ENCODE measurements around the gene CECR2.
"Not testable (repeated sequence)": the region's sequence is repeated elsewhere in the genome, so short reads cannot be mapped to it uniquely, and the experiment has no call there.

CECR2 gene

GRCh38 chr22:17513612-17514011 lies 144.4 kb downstream of the CECR2 start:
- DNase-seq (ENCODE audit: low read depth): no peak

- DNase-seq (ENCODE audit: low read depth): no peak
Observed at GRCh38 chr22:17514084-17514483, 144.8 kb downstream of the CECR2 start.

- DNase-seq (ENCODE audit: low read depth): no peak
Observed at GRCh38 chr22:17518406-17518805, 149.1 kb downstream of the CECR2 start.

- DNase-seq (ENCODE audit: low read depth): not testable (repeated sequence)
Observed at GRCh38 chr22:17521971-17522370, 152.7 kb downstream of the CECR2 start.

GRCh38 chr22:17523925-17524324 lies 154.7 kb downstream of the CECR2 start:
- no peak for DNase-seq (ENCODE audit: low read depth)

- no peak for DNase-seq (ENCODE audit: low read depth)
Observed at GRCh38 chr22:17536269-17536668, 167.0 kb downstream of the CECR2 start.

- DNase-seq (ENCODE audit: low read depth): no peak
Observed at GRCh38 chr22:17537155-17537554, 167.9 kb downstream of the CECR2 start.

GRCh38 chr22:17540481-17540880 lies 171.2 kb downstream of the CECR2 start:
- no peak for DNase-seq (ENCODE audit: low read depth)

- DNase-seq (ENCODE audit: low read depth): no peak
Observed at GRCh38 chr22:17541476-17541875, 172.2 kb downstream of the CECR2 start.

GRCh38 chr22:17542452-17542851 lies 173.2 kb downstream of the CECR2 start:
- no peak for DNase-seq (ENCODE audit: low read depth)

- DNase-seq (ENCODE audit: low read depth): no peak
Observed at GRCh38 chr22:17548010-17548755, 178.9 kb downstream of the CECR2 start.

GRCh38 chr22:17548756-17549035 lies 179.4 kb downstream of the CECR2 start:
- DNase-seq (ENCODE audit: low read depth): no peak

GRCh38 chr22:17549183-17549582 lies 179.9 kb downstream of the CECR2 start:
- no peak for DNase-seq (ENCODE audit: low read depth)

- no peak for DNase-seq (ENCODE audit: low read depth)
Observed at GRCh38 chr22:17549655-17550054, 180.4 kb downstream of the CECR2 start.

- no peak for DNase-seq (ENCODE audit: low read depth)
Observed at GRCh38 chr22:17552737-17553136, 183.5 kb downstream of the CECR2 start.

- DNase-seq (ENCODE audit: low read depth): no peak
Observed at GRCh38 chr22:17554814-17555213, 185.6 kb downstream of the CECR2 start.

- DNase-seq (ENCODE audit: low read depth): no peak
Observed at GRCh38 chr22:17559188-17559587, 189.9 kb downstream of the CECR2 start.

- DNase-seq (ENCODE audit: low read depth): no peak
Observed at GRCh38 chr22:17562906-17563870, 193.9 kb downstream of the CECR2 start, which contains the start of gene SLC25A18. Gene SLC25A18 (plus strand): TSS chr22:17563498. CDS start chr22:17579945, 16,447 bp downstream.

- no peak for DNase-seq (ENCODE audit: low read depth)
Observed at GRCh38 chr22:17563936-17564391, 194.7 kb downstream of the CECR2 start.

- DNase-seq (ENCODE audit: low read depth): not testable (repeated sequence)
Observed at GRCh38 chr22:17566016-17566687, 196.9 kb downstream of the CECR2 start.

- no peak for DNase-seq (ENCODE audit: low read depth)
Observed at GRCh38 chr22:17566776-17567175, 197.5 kb downstream of the CECR2 start.

- no peak for DNase-seq (ENCODE audit: low read depth)
Observed at GRCh38 chr22:17569971-17570511, 200.8 kb downstream of the CECR2 start.
